HG03025 (cell line): ENCODE data around the gene ANTXR1.

Source experiments
- ATAC-seq: cut with Tn5 transposase; IDR thresholded peaks from one replicate; pipeline ENCODE4 v1.9.1; 2021; ENCODE audit warnings: mild to moderate bottlenecking, moderate library complexity; ENCODE audit not compliant: unreplicated experiment, low FRiP score

ANTXR1 gene

GRCh38 chr2:69031466-69031865 is 18.5 kb downstream of the ANTXR1 start:
- ATAC-seq = no peak

DNA sequence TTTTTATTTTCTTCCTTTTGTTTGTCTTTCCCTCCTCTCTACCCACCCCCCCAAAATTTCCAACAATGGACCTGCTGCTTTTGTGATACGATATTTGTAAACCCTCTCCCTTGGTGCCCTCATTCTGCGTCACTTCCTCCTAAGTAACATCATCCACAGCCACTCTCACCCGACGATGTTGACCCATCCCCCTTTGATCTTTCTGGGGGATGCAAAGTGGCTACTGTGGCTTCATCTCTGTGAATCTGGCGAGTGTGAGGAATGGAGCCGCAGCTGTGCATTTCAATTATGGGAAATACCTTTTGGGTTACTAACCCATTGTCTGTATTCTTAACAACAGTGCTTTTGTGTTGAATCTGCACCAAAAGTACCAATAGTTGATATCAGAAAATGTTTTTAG is 19.4 kb downstream of the ANTXR1 start:
- ATAC-seq = no peak

DNA sequence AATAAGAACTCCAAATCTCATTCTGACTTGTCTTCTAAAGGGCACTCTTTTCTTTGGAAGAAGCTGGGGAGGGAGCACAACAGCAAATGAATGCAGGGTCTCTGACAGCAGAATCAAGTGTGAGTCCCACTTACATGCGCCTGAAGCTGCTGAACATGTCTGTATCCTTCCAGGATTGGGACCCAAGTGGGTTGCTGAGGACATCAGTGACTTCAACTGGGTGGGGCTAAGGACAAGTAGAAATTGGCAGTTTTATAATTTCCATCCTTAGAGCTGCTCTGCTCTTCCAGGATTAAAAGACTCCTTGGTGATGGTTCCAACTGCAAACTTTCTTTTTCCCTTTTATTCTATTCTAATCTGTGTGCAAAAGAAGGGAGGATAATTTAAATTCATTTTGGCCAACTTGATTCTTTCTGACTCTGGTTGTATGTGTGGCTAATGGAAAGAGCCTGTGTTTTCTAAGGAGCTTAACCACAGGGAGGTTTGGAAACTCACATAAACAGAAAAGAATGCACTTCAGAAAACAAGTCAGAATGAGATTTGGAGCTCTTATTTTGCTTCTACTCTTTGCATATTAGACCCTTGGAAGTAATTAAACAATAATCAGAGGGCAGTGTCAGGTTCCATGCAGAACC is 20.6 kb downstream of the ANTXR1 start:
- ATAC-seq = no peak

DNA sequence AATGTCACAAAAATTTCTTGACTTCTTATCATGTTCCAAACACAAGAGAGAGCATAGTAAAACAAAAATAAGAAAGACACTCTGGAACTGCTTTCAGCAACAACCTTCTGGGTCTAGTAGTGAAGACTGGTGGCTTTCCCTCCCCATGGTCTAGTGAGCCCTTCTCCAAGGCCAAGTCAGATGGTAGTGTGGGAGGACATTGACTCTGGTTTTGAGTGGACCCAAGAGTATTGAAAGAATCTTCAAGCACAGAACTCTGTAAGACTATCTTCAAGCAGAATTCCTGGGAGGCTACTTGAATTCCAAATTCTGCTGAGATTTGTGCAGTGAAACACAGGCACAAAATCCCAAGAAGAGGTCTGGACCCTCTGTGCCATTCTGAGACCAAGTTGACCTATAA is 21.1 kb downstream of the ANTXR1 start:
- ATAC-seq = no peak

DNA sequence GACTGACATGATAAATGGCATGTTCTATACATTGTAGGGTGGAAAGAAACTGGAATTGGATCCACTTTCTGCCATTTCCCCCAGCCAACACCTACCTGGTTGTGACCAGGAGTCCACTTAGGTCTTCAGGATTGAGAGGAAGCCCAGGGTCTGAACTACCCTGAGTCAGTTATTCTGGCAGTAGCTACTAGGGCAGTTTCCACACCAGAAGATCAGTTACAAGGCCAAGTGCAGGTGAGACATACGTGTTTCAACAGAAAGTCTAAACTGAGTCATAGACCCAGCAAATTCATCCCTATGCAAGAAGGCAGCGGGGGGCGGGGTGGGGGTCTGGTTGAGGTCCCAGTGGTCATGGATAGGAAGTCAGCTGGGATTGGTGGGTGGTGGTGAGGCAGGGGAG is 21.9 kb downstream of the ANTXR1 start:
- ATAC-seq = no peak

DNA sequence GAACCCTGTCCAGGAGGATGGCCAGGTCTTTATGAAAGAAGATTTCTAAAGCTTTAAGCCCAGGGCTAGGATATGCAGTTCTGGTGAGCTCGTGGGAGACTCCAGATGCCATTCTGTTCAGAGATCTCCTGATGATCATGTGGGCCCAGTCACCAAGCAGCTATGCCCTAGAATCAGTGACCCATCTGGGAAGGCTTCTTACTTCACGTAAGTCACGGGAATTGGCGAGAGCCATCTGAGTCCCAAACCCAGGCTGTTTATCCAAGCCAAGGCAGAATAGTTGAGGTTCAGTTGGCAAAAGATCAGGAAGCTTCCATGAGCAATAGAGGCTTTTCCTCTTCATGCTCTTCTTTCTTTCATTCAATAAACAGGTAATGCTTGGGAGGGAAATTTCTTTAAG is 23.9 kb downstream of the ANTXR1 start:
- no peak for ATAC-seq

DNA sequence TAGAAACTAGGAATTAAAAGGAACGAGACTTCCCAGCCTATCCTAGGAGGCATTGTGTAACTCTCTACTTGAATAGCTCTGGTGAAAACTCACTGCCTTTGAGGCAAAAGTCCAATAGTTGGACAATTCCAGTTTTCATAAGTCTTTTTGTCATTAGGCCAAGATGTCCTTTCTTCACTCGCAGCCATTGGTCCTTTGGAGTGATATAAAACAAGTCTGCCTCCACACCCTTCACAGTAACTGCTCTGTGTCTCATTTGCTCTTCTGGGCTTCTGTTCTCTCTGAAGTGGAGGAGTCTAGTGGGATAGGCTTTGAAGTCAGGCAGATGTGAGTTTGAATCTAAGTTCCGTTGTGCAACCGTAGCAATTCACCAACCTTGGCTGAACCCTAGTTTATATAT is 28.2 kb downstream of the ANTXR1 start:
- ATAC-seq = no peak

DNA sequence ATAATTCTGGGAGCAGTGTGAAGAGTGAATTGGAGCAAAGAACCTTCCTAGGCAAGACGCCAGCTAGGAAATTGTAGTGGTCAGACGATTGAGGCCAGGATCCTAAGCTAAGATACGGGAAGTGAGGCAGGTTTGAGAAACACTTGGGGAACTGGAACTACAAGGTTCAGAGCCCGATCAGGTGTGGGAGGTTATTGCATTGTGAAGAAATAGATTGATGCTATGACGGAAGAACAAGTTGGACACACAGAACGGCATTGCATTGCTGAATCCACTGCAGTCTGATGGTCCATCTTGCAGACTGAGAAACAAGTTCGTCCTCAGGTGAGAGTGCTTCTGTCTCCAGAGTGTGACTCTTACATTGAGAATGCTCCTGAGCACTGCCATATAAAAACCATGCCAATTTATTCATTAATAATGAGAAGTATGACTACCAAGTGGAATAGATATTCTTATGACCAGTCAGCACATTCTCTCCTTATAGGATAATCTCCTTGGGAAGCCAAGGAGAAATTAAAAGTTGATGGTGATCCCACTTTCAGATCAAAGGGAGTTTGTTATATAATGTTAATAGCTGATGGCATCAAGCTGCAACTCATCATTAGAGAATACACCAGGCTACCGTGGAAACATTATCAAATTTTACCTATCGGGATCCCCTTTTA is 30.9 kb downstream of the ANTXR1 start:
- ATAC-seq = no peak

DNA sequence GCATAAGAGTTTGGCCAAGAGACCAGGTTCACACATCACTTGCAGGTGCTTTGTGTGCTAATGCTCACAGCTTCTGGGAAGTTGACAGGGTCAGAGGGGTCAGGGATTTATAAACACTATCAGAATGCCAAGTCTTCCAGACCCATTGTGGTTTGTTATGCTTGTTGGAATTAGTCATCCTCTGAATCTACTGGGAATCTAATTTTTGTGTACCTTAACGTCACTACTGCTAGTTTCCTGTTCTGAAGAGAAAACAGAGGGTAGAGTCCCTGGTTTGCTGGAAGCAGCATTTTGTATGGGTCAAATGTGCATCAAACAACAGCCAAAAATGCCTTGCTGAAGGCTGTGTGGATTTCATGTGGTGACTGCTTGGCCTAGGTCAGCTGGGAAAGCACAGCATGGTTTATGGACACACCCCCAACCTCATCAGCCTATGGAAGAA is 33.3 kb downstream of the ANTXR1 start:
- ATAC-seq = no peak

GRCh38 chr2:69047625-69048145 is 34.7 kb downstream of the ANTXR1 start:
- no peak for ATAC-seq

GRCh38 chr2:69050802-69051201 is 37.8 kb downstream of the ANTXR1 start:
- no peak for ATAC-seq

GRCh38 chr2:69053416-69053965 is 40.5 kb downstream of the ANTXR1 start:
- no peak for ATAC-seq

DNA sequence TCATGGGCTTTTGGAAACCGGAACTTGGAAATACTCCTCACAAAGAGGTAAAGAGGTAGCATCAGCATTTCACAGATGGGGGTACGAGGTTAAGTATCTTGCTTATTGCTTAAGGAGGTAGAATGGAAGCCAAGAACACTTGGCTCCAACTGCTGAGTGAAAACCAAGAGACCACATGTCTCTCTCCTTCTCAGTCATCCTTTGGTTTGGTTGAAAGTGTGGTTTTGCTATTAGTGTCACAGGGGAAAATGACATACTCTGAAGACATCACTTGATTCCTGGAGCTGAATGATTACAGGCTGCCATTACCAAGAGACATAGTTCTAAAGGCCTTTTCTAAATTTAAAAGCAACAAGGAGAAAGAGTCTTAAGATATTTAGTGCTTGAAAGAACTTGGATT is 41.5 kb downstream of the ANTXR1 start:
- ATAC-seq = no peak

DNA sequence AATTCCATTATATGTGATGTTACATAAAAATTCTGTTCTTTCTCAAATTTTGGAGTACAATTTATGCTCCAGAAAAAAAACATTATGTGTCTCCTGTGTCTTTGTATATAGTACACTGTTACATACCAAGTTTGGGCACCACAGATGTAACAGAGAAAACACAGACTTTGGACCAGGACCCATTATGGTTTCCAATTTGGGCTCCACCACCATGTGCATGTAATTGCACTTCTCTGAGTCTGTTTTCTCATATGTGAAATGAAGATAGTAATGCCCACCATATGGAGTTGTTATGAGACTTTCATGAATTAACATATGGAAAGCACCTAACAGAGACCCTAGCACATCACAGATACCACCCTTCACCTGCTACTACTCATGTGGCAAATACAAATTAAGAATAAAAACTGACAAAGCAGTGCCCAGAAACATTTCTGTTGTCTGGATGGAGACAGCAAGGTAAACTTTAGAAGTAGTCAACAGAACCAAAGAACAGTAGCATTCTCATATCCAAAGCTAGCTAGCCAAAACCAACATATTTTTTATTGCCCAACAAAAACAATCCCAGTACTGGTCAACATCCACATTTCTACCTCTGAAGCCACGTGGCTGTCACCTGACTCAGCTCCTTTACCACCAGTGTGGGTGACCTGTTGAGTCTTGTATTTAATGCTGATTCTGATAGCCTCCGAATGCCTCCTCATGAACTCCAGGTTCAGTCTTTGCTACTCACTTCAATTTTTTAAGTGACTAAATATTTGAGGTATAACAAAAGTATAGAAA is 42.9 kb downstream of the ANTXR1 start:
- no peak for ATAC-seq

DNA sequence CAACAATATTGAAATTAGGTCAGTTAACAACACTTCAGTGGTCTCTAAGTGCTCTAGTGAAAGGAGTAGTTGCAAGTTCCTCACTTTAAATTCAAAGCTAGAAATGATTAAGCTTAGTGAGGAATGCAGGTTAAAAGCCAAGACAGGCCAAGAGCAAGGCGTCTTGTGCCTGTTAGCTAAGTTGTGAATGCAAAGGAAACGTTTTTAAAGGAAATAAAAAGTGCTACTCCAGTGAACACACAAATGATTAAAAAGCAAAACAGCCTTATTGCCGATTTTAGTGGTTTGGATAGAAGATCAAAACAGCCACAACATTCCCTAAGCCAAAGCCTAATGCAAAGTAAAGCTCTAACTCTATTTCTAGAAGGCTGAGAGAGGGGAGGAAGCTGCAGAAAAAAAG is 44.7 kb downstream of the ANTXR1 start:
- ATAC-seq = no peak

GRCh38 chr2:69059731-69060290 is 46.8 kb downstream of the ANTXR1 start:
- no peak for ATAC-seq

- ATAC-seq = no peak
These were observed 48.0 kb downstream of the ANTXR1 start for GRCh38 chr2:69060938-69061501.

- no peak for ATAC-seq
These were observed 48.5 kb downstream of the ANTXR1 start for GRCh38 chr2:69061525-69061924.

DNA sequence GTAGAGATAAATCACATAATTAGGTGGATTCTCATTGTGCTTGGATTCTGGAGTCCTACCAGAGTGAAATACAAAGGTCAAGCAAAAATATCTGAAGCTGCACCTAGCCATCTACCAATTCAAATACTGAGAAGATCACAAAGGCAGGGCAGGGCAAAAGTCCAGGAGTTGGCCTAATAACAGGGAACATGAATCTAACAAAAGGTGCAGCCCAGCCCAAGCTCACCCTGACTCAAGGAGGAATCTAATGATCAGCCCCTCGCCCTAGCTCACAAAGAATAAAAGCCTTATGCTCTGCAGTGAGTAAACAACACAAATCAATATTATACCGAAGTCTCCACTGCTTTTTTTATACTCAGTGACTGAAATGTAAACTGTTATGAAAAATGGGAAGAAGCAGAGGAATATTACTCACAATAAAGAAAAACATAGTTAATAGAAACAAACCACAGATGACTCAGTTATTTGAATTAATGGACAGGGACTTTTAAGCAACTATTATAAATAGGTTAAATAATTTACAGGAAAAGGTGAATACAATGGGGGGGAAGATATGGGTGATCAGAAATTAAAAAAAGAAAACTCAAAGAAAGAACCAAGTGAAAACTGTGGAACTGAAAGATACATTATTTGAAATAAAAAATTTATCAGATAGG is 49.5 kb downstream of the ANTXR1 start:
- ATAC-seq = no peak

DNA sequence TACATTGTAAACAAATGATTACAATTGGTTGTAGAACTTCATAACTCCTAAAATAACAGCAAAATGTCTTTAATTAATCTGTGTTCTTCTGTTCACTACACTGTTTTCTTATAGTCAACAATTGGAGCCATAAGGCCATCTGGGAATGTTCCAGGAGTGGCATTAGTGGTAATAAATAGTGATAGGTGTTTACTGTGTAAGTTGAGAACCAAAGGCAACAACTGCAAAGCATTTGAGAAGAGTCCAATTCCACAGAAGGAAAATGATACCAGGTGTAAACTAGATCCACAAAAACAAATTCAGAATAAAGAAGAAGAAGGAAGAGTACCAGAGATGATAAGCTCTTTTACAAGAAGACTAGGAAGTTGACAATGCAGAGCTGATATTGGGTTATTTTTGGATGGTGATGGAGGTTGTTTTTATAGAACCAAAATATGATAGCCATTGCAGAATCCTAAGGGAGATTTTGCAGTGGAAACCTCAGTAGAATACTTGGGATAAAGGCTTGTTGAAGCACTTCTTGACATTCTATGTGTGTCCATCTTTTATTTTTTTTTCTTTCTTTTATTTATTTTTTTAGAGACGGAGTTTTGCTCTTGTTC is 52.9 kb downstream of the ANTXR1 start:
- no peak for ATAC-seq
